ENCODE measurements around the gene EMC6. TPM values are rescaled to one million over a fixed set of nuclear protein-coding genes. Genes with fewer than 3 reads are reported as not detected.

Gene EMC6
- total RNA-seq, 2 donors from 2014 or later: 59.4 to 69.5 TPM

GRCh38 chr17:3630781-3631180, 37.8 kb upstream of the EMC6 start:
- peaks cover 47% of the 10 kb centered on the region for H3K36me3 ChIP-seq (ENCODE audit: control insufficient read depth, insufficient read depth, low read length)
- DNase-seq: no peak
- no peak overlapping the region for H3K9ac ChIP-seq (ENCODE audit: extremely low read depth, low read length, poor library complexity, severe bottlenecking)
- no peaks in the 10 kb centered on the region for H3K4me1 ChIP-seq (ENCODE audit: control insufficient read depth, insufficient read depth, low read length)
- Mint-ChIP-seq H3K36me3 (ENCODE audit: low read depth) (peaks cover 55% of the 10 kb centered on the region), H3K27me3 (ENCODE audit: insufficient read depth) (no peaks in the 10 kb centered on the region), H3K27ac (peak overlapping the region; percentile 44), H3K9me3 (no peaks in the 10 kb centered on the region), H3K4me1 (peaks cover 13% of the 10 kb centered on the region), H3K4me3 (no peak overlapping the region)
- H3K9me3 ChIP-seq (ENCODE audit: control insufficient read depth, low read length): no peaks in the 10 kb centered on the region
- H3K27me3 ChIP-seq (ENCODE audit: control insufficient read depth, insufficient read depth, low read length, poor library complexity, severe bottlenecking): no peaks in the 10 kb centered on the region
- H3K4me3 ChIP-seq (ENCODE audit: low read length): no peak overlapping the region
- no peak for TF ChIP-seq CTCF (conservative IDR thresholded peaks at IDR 0.05)
- no peak overlapping the region for H3K27ac ChIP-seq (ENCODE audit: low read depth, low read length)
- WGBS, 2 experiments (ENCODE audit: insufficient coverage in 1 of 2, insufficient read length in 1 of 2): 82 to 95% methylated on average over 4 to 10 of the region's 10 CpGs

DNA sequence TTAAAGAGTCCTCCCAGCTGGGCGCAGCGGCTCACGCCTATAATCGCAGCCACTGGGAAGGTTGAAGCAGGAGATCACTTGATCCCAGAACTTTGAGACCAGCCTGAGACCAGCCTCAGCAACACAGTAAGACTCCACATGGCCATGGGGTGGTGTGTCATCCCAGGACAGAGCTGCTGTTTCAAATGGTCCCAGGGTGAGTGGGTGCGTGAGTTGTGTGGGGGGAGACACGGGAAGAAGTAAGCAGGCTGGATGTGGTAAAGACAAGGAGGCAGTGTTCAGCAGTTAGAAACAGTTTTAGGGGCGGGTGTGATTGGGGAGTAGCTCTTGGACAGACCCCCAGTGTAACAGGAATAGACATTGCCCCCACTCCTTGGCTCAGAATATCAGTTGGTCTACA, 36.3 kb upstream of the EMC6 start:
- no peak overlapping the region for H3K4me3 ChIP-seq (ENCODE audit: low read length)
- H3K4me1 ChIP-seq (ENCODE audit: control insufficient read depth, insufficient read depth, low read length): no peaks in the 10 kb centered on the region
- peaks cover 16% of the 10 kb centered on the region for H3K4me1 Mint-ChIP-seq
- TF ChIP-seq CTCF (conservative IDR thresholded peaks at IDR 0.05): no peak
- H3K27me3 Mint-ChIP-seq (ENCODE audit: insufficient read depth): no peaks in the 10 kb centered on the region
- peak overlapping the region; percentile 5 for H3K4me3 Mint-ChIP-seq
- H3K27ac Mint-ChIP-seq: peak overlapping the region; percentile 39
- 95 to 98% methylated on average over 6 to 7 of the region's 7 CpGs for WGBS, 2 experiments (ENCODE audit: insufficient coverage in 1 of 2, insufficient read length in 1 of 2)
- peaks cover 43% of the 10 kb centered on the region for H3K36me3 Mint-ChIP-seq (ENCODE audit: low read depth)
- peaks cover 36% of the 10 kb centered on the region for H3K36me3 ChIP-seq (ENCODE audit: control insufficient read depth, insufficient read depth, low read length)
- no peak overlapping the region for H3K27ac ChIP-seq (ENCODE audit: low read depth, low read length)
- H3K27me3 ChIP-seq (ENCODE audit: control insufficient read depth, insufficient read depth, low read length, poor library complexity, severe bottlenecking): no peaks in the 10 kb centered on the region
- no peak for DNase-seq
- no peaks in the 10 kb centered on the region for H3K9me3 ChIP-seq (ENCODE audit: control insufficient read depth, low read length)
- H3K9me3 Mint-ChIP-seq: no peaks in the 10 kb centered on the region
- no peak overlapping the region for H3K9ac ChIP-seq (ENCODE audit: extremely low read depth, low read length, poor library complexity, severe bottlenecking)

- 2 to 24% methylated on average over 23 to 38 of the region's 38 CpGs for WGBS, 2 experiments (ENCODE audit: insufficient coverage in 1 of 2, insufficient read length in 1 of 2)
- no peaks in the 10 kb centered on the region for H3K27me3 Mint-ChIP-seq (ENCODE audit: insufficient read depth)
- H3K4me3 ChIP-seq (ENCODE audit: low read length): peak overlapping the region; percentile 93
- peaks cover 26% of the 10 kb centered on the region for H3K4me1 Mint-ChIP-seq
- H3K4me3 Mint-ChIP-seq: peak overlapping the region; percentile 92
- TF ChIP-seq CTCF (conservative IDR thresholded peaks at IDR 0.05): no peak
- H3K9me3 Mint-ChIP-seq: no peaks in the 10 kb centered on the region
- no peak for DNase-seq
- H3K27ac ChIP-seq (ENCODE audit: low read depth, low read length): no peak overlapping the region
- H3K9ac ChIP-seq (ENCODE audit: extremely low read depth, low read length, poor library complexity, severe bottlenecking): peak overlapping the region; percentile 77
- H3K4me1 ChIP-seq (ENCODE audit: control insufficient read depth, insufficient read depth, low read length): peaks cover 9% of the 10 kb centered on the region
- H3K27me3 ChIP-seq (ENCODE audit: control insufficient read depth, insufficient read depth, low read length, poor library complexity, severe bottlenecking): no peaks in the 10 kb centered on the region
- H3K9me3 ChIP-seq (ENCODE audit: control insufficient read depth, low read length): no peaks in the 10 kb centered on the region
- peaks cover 22% of the 10 kb centered on the region for H3K36me3 ChIP-seq (ENCODE audit: control insufficient read depth, insufficient read depth, low read length)
- H3K27ac Mint-ChIP-seq: peak overlapping the region; percentile 78
- peaks cover 34% of the 10 kb centered on the region for H3K36me3 Mint-ChIP-seq (ENCODE audit: low read depth)
Measured at GRCh38 chr17:3635474-3636153, 33.0 kb upstream of the EMC6 start.
